ENCODE data around the gene NEK11. TPM values are rescaled to one million over a fixed set of nuclear protein-coding genes. Genes with fewer than 3 reads are reported as not detected.

NEK11 gene
- total and polyA plus RNA-seq, 2 donors, result 3.0 to 26.0 TPM

DNA sequence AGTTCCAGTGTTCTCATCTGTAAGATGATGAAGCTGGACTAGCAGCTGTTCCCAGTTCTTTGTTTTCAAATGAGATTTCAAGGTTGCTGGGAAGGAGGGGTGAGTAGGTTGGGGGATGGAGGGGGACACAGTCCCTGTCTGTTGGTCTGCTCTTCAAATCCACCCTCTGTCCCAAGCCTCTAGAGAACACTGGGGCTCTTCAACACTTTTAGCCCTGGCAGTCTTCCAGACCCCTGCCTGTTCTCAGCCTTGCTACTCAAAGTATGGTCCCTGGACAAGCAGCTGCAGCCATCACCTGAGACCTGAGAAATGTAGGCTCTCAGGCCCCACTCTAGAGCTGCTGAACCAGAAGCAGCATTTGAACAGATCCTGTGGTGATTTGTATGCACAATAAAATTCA, 41.3 kb downstream of the NEK11 start:
- Histone ChIP-seq H3K36me3 (ENCODE audit: insufficient read depth) (no peaks in the 10 kb centered on the region), H3K4me3 (ENCODE audit: low read depth, low read length) (no peak overlapping the region), H3K27ac (ENCODE audit: low read depth) (no peak overlapping the region), H3K4me1 (ENCODE audit: insufficient read depth) (no peaks in the 10 kb centered on the region)
- no peak for DNase-seq (ENCODE audit: extremely low spot score)

DNA sequence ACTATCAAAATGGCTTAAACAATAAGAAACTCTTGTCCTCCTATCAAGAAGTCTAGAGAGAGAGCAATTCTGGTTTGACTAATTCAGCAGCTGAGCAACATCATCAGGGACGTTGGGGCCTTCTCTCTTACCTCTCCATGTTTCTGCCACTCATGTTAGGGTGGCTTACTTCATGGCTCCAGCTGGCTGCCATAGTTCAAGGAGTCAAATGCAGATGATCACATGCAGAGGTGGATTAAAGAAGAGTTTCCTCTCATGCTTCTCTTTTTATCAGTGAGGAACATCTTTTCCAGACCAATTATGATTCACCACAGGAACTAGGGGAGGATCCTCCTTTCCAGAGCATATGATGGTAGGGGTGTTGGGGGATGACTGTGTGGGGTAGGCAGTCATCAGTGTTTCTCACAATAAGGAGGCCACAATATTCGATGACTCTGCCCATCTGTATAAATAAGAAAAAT, 45.5 kb downstream of the NEK11 start:
- Histone ChIP-seq H3K4me3 (ENCODE audit: low read depth, low read length) (no peak overlapping the region), H3K36me3 (ENCODE audit: insufficient read depth) (no peaks in the 10 kb centered on the region), H3K27ac (ENCODE audit: low read depth) (no peak overlapping the region), H3K4me1 (ENCODE audit: insufficient read depth) (no peaks in the 10 kb centered on the region)
- no peak for DNase-seq (ENCODE audit: extremely low spot score)
- WGBS, result 55% methylated on average over 2 of the region's 2 CpGs

DNA sequence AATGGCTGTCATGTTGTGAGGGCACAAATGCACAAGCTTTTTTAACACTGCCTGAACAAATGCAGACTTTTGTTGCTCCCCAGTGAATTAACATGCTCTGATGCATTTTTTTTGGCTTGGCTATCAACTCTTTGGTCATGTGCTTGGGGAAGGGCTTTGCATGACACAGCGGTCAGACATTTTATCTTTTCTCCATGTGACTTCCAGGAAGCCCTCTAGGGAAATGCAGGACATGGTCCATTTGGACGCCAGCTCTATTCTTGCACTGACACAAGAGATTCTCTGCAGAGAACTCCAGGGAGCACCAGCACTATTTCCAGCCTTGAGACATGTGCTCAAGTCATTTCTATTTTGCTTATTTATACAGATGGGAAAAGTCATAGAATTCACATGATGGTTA, 46.2 kb downstream of the NEK11 start:
- H3K4me3 ChIP-seq (ENCODE audit: low read depth, low read length), result no peak overlapping the region
- no peak overlapping the region for H3K27ac ChIP-seq (ENCODE audit: low read depth)
- DNase-seq (ENCODE audit: extremely low spot score), result no peak
- WGBS, result 59% methylated on average over 2 of the region's 2 CpGs
- H3K4me1 ChIP-seq (ENCODE audit: insufficient read depth), result no peaks in the 10 kb centered on the region
- H3K36me3 ChIP-seq (ENCODE audit: insufficient read depth), result no peaks in the 10 kb centered on the region

DNA sequence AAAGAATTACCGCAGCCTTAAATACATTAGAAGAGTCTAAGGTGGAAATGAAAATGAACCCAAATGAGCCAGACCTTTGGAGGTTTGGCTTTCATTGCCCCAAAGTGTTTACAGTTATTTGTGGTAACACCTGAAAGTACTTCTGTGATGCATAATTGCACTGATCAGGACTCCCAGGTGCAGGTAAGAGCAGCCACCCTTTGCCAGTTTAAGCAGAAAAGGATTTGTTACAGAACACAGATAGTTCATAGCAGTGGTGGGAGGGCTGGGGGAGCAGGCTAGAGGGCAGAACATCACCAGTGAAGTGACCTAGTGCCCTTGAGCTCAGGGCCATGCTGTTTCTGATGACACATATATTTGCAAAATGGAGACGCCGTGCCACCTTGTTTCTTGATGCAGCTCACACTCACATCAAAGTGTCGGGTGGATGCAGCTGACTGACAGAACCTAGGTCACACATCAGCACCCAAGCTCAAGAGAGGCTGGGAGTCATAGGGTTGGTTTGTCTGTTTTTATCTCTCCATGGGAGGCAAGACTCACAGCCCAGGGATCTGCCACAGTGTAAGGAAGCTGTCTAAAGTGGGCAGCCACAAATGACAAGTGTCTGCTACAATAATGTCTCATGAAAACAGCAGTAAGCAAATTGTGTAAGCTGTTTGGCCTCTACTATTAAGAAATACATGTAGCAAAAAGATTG, 49.1 kb downstream of the NEK11 start:
- DNase-seq (ENCODE audit: extremely low spot score), result no peak
- no peaks in the 10 kb centered on the region for H3K4me1 ChIP-seq (ENCODE audit: insufficient read depth)
- H3K4me3 ChIP-seq (ENCODE audit: low read depth, low read length), result no peak overlapping the region
- no peaks in the 10 kb centered on the region for H3K36me3 ChIP-seq (ENCODE audit: insufficient read depth)
- WGBS, result 65% methylated on average over 4 of the region's 4 CpGs
- H3K27ac ChIP-seq (ENCODE audit: low read depth), result no peak overlapping the region

DNA sequence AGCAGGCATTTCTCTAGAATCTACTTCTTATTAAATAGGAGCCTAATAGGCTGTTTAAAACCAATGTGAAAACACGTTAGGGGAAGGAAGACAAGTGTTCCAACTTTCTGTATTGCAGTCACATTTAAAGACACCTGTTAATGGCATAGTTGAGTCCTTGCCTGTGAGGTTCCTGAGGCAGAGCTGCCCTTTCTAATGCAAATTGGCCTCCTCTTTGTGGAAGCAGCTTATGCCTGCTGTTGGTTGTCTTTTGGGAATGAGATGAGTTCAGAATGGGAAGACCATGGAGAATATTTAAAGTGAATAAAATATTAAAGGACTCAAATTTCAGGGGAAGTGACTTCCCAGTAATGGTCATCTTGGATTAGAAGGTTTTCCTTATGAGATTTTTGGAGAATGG, 51.2 kb downstream of the NEK11 start:
- no peak overlapping the region for H3K4me3 ChIP-seq (ENCODE audit: low read depth, low read length)
- no peak overlapping the region for H3K27ac ChIP-seq (ENCODE audit: low read depth)
- no peaks in the 10 kb centered on the region for H3K4me1 ChIP-seq (ENCODE audit: insufficient read depth)
- H3K36me3 ChIP-seq (ENCODE audit: insufficient read depth), result no peaks in the 10 kb centered on the region
- no peak for DNase-seq (ENCODE audit: extremely low spot score)
- WGBS, result 66% methylated on average over 1 of the region's 1 CpG

DNA sequence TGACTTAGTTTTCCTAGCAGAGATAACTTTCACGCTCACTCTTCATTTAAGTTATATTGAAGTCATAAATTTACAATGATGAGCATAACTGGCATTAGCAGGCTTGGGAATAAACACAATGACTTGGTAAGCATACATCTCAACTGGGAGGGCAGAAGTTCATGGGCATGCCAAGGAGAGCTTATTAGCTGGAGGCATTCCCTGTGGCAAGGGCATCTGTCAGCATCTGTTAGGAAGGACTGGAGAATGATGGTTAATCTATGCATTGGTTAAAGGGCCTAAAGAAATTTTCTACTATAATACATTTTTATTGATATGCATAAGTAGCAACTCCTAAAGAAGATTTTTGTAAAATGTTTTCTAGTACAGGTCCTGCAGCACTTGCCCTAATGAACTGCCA, 52.4 kb downstream of the NEK11 start:
- 93% methylated on average over 1 of the region's 1 CpG for WGBS
- DNase-seq (ENCODE audit: extremely low spot score), result no peak

DNA sequence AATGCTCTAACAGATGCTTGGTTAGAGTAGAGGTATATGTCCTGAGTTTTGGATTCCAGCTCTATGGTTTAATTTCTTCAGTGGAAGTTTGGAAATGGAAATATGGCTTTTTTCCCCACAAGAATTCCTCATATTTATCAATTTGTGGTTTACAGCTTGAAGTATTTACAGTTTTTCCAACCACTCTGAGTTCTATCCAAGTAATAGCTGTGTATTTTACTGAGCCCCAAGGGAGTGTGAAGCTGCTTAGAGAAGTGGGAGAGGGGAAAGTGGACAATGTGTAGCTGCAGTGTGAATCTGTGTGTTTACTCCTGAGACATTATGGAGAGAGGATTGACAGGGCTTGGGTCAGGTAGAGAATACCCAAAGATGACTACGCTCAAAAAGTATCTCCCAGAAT, 54.5 kb downstream of the NEK11 start:
- H3K4me1 ChIP-seq (ENCODE audit: insufficient read depth), result no peaks in the 10 kb centered on the region
- H3K4me3 ChIP-seq (ENCODE audit: low read depth, low read length), result no peak overlapping the region
- no peak for DNase-seq (ENCODE audit: extremely low spot score)
- H3K36me3 ChIP-seq (ENCODE audit: insufficient read depth), result no peaks in the 10 kb centered on the region
- WGBS, result 96% methylated on average over 1 of the region's 1 CpG
- no peak overlapping the region for H3K27ac ChIP-seq (ENCODE audit: low read depth)

More for the DNA sequence above, 52.4 kb downstream of the NEK11 start:
- Histone ChIP-seq H3K36me3 (ENCODE audit: insufficient read depth) (no peaks in the 10 kb centered on the region), H3K27ac (ENCODE audit: low read depth) (no peak overlapping the region), H3K4me3 (ENCODE audit: low read depth, low read length) (no peak overlapping the region), H3K4me1 (ENCODE audit: insufficient read depth) (no peaks in the 10 kb centered on the region)

DNA sequence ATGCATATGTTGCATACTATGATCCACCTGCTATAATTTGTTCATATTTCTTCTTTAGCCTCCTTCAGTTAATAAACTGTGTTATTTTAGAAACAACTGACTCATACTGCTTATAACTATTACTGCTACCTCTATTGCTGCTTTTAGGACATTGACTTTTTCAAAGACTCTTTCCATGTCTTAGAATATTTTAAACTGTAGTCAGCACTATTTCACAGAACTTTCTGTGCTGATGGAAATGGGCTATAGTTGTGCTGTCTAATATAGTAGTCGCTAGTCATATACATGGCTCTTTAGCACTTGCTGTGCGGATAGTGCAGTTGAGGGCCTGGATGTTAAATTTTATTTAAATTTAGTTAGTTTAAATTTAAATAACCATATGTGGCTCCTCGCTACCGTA, 55.6 kb downstream of the NEK11 start:
- no peak overlapping the region for H3K27ac ChIP-seq (ENCODE audit: low read depth)
- H3K36me3 ChIP-seq (ENCODE audit: insufficient read depth), result no peaks in the 10 kb centered on the region
- WGBS, result 98% methylated on average over 4 of the region's 4 CpGs
- no peaks in the 10 kb centered on the region for H3K4me1 ChIP-seq (ENCODE audit: insufficient read depth)
- no peak overlapping the region for H3K4me3 ChIP-seq (ENCODE audit: low read depth, low read length)
- no peak for DNase-seq (ENCODE audit: extremely low spot score)

DNA sequence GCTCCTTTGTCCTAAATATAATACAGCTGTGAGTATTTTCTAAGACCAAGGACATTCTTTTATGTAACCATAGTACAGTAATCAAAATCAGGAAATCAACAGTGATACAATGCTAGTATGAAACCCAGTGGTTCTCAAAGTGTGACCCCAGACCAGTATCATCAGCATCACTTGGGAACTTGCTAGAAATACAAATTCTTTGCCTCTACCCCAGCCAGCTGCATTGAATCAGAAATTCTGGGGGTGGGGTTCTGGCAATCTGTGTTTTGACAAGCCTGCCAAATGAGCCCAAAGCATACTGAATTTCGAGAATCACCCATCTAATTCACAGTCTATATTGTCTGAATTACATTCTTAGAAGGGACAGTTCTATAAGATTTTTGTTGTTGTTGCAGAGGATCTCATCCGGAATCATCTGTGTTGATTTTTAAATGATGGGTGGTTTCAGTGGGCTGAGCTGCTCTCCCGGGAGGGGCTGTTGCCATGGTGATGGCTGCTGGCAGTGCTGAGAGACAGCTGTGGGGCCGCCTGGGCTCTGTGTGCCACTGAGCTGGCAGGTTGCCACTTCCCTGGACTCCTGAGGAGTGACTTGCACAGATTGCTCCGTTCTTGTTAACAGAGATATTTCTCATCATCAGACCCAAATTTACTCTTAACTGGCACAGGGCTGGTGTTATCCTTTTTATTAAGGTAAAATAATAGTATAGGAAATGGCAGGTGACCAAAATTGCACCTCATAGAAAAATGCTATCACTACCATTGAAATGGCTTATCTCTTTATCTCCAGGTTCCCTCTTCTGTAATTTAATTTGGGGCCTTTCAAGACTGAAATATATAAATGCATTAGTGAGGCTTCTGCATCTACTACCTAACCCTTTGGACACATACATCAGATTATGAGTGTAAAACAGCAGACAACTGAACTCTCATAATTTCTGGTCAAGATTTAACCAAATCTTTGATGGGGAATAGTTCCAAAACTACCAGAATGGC, 56.5 kb downstream of the NEK11 start:
- Histone ChIP-seq H3K27ac (ENCODE audit: low read depth) (no peak overlapping the region), H3K36me3 (ENCODE audit: insufficient read depth) (no peaks in the 10 kb centered on the region), H3K4me3 (ENCODE audit: low read depth, low read length) (no peak overlapping the region), H3K4me1 (ENCODE audit: insufficient read depth) (no peaks in the 10 kb centered on the region)
- WGBS, result 23% methylated on average over 5 of the region's 5 CpGs
- DNase-seq (ENCODE audit: extremely low spot score), result peak; percentile 21

DNA sequence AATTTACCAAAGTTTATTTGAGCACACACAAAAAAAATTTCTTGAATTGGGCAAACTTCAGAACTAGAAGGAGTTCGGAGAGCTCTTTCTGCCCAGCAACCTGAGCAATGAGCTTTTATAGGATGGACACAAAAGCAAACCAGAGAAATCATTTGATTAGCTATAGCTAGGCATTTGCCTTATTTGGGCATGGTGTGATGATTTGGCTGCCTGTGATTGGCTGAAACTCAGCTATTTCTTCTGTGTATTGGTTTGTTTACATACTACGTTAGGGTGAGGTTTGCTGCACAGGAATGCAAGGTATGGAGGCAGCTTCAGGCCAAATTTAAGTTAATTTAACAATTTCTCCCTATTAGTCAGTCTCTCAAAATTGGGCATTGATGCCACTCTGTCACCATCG, 65.1 kb downstream of the NEK11 start:
- Histone ChIP-seq H3K36me3 (ENCODE audit: insufficient read depth) (no peaks in the 10 kb centered on the region), H3K27ac (ENCODE audit: low read depth) (no peak overlapping the region), H3K4me3 (ENCODE audit: low read depth, low read length) (no peak overlapping the region), H3K4me1 (ENCODE audit: insufficient read depth) (no peaks in the 10 kb centered on the region)
- DNase-seq (ENCODE audit: extremely low spot score), result no peak
- 88% methylated on average over 3 of the region's 3 CpGs for WGBS

DNA sequence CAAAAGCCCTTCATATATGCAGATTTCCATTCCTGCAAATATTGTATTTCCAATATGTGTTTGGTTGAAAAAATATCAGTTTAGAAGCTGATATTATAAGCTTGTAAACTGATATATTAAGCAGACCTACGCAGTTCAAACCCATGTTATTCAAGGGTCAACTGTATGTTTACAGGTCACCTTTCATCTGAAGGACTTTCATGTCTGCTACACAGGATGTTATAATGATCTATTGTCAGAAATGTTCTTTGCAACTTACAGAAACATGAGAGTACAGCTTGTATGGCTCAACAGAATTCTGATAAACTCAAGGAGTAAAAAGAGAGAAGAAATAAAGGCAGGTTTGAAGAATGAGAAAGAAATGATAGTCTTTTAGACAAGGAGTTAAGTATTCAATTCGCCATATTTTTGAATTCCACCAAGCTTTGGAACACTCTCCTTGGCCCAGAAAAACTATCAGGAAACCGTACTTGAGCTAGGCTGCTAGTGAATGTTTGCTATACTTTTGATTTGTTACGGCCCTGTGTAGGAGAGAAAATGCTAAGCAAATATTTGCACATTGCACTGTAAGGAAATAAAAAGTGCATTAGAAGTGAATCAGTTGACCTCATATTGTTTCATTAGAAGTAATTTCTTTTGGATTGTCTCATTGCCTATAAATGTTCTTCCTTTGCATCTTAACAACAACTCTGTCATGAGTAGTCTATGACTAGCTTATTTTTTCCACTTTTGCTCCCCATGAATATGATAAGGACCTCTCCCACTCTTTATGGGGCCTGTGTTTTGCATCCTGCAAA, 81.2 kb downstream of the NEK11 start:
- Histone ChIP-seq H3K4me1 (ENCODE audit: insufficient read depth) (no peaks in the 10 kb centered on the region), H3K36me3 (ENCODE audit: insufficient read depth) (no peaks in the 10 kb centered on the region), H3K4me3 (ENCODE audit: low read depth, low read length) (no peak overlapping the region), H3K27ac (ENCODE audit: low read depth) (no peak overlapping the region)
- no peak for DNase-seq (ENCODE audit: extremely low spot score)
- WGBS, result 69% methylated on average over 4 of the region's 4 CpGs

DNA sequence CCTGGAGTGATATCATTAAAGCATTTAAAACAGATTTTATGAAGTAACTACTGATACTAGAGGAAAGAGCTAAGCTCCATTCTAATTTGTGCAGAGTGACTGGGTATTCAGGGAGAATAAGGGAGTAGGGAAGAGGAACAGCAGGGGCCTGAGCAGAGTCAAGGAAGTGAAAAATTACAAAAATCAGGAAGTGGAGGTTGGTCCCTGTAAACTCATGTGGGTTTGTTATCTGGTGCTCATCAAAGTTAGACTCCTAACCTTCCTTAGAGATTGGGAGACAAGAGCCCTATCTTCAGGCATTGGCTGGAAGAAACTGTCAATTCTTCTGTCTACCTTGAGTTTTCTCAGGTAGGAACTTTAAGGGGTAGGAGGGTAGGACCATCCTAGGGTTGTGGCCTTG, 82.5 kb downstream of the NEK11 start:
- H3K27ac ChIP-seq (ENCODE audit: low read depth), result no peak overlapping the region
- H3K4me1 ChIP-seq (ENCODE audit: insufficient read depth), result no peaks in the 10 kb centered on the region
- H3K4me3 ChIP-seq (ENCODE audit: low read depth, low read length), result no peak overlapping the region

DNA sequence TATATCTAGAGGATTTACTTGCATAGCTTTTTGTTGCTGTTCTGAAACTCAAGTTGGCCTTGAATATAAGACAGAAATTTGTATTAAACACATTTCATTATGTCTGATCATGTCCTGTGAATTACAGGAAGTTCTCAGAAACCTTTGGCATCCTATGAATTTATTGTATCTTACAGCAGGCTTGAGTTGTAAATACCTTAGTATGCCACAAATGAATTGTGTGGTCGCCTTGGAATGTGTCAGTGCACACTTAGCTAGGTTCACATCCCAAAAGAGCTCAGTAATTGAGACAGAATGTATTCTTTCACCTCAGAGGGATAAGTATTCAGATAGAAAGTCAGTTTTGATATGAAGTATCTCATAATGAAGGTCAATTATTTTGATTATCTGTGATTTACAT, 83.4 kb downstream of the NEK11 start:
- WGBS, result 80% methylated on average over 1 of the region's 1 CpG
- H3K36me3 ChIP-seq (ENCODE audit: insufficient read depth), result no peaks in the 10 kb centered on the region

More for the DNA sequence above, 82.5 kb downstream of the NEK11 start:
- DNase-seq (ENCODE audit: extremely low spot score), result no peak
- no peaks in the 10 kb centered on the region for H3K36me3 ChIP-seq (ENCODE audit: insufficient read depth)

More for the DNA sequence above, 83.4 kb downstream of the NEK11 start:
- no peak for DNase-seq (ENCODE audit: extremely low spot score)
- no peak overlapping the region for H3K4me3 ChIP-seq (ENCODE audit: low read depth, low read length)
- H3K4me1 ChIP-seq (ENCODE audit: insufficient read depth), result no peaks in the 10 kb centered on the region
- H3K27ac ChIP-seq (ENCODE audit: low read depth), result no peak overlapping the region
